ENCODE measurements around the gene LAMA2.

LAMA2 gene

DNA sequence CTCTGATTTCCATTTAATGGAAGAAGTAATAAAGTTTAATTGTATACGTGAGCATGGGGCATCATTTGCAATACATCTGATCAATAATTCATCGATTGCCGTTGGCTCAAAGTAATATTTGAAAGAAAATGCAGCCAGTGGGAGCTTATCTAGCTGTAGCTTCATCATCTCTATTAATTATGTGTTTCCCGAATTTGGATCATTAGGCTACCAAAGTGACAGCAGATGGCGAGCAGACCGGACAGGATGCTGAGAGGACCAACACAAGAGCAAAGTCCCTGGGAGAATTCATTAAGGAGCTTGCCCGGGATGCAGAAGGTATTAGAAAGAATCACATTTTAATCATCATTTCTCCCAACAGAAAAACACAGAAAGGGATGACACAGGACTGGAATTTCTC is 500.0 kb downstream of the LAMA2 start:
- in situ Hi-C loops (cut with MboI; ENCODE audit: low pct_unique_long_range_greater_than_20kb, low sequenced_read_pairs, unreplicated experiment), result no loop called here
- DNase-seq (ENCODE audit: low spot score), result no peak
- no peak for TF ChIP-seq CTCF (IDR thresholded peaks at IDR 0.05; ENCODE audit: extremely low read depth, insufficient read depth, missing control alignments)

GRCh38 chr6:129385117-129385516 is 502.2 kb downstream of the LAMA2 start:
- no peak for DNase-seq (ENCODE audit: low spot score)
- TF ChIP-seq CTCF (IDR thresholded peaks at IDR 0.05; ENCODE audit: extremely low read depth, insufficient read depth, missing control alignments), result no peak
- in situ Hi-C loops (cut with MboI; ENCODE audit: low pct_unique_long_range_greater_than_20kb, low sequenced_read_pairs, unreplicated experiment), result no loop called here

- TF ChIP-seq CTCF (IDR thresholded peaks at IDR 0.05; ENCODE audit: extremely low read depth, insufficient read depth, missing control alignments), result no peak
- in situ Hi-C loops (cut with MboI; ENCODE audit: low pct_unique_long_range_greater_than_20kb, low sequenced_read_pairs, unreplicated experiment), result no loop called here
- DNase-seq (ENCODE audit: low spot score), result no peak
Measured at GRCh38 chr6:129390900-129391299, 508.0 kb downstream of the LAMA2 start.

- DNase-seq (ENCODE audit: low spot score), result no peak
- no peak for TF ChIP-seq CTCF (IDR thresholded peaks at IDR 0.05; ENCODE audit: extremely low read depth, insufficient read depth, missing control alignments)
- in situ Hi-C loops (cut with MboI; ENCODE audit: low pct_unique_long_range_greater_than_20kb, low sequenced_read_pairs, unreplicated experiment), result no loop called here
Measured at GRCh38 chr6:129393654-129394053, 510.7 kb downstream of the LAMA2 start.

- TF ChIP-seq CTCF (IDR thresholded peaks at IDR 0.05; ENCODE audit: extremely low read depth, insufficient read depth, missing control alignments), result no peak
- DNase-seq (ENCODE audit: low spot score), result no peak
- in situ Hi-C loops (cut with MboI; ENCODE audit: low pct_unique_long_range_greater_than_20kb, low sequenced_read_pairs, unreplicated experiment), result no loop called here
Measured at GRCh38 chr6:129398764-129399163, 515.8 kb downstream of the LAMA2 start.

DNA sequence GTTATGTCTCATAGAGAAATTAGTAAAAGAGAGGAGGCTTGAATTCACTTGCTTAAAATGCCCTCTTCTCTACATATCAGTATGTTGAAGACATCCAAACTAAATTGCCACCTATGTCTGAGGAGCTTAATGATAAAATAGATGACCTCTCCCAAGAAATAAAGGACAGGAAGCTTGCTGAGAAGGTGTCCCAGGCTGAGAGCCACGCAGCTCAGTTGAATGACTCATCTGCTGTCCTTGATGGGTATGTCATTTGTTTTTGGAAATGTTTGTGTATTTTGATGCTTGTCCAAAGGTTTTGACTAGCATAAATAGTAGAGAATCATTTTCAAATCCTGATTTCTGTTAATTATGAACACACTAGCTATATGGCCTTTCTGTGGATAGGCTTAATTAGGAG is 519.3 kb downstream of the LAMA2 start:
- in situ Hi-C loops (cut with MboI; ENCODE audit: low pct_unique_long_range_greater_than_20kb, low sequenced_read_pairs, unreplicated experiment), result no loop called here
- no peak for DNase-seq (ENCODE audit: low spot score)
- TF ChIP-seq CTCF (IDR thresholded peaks at IDR 0.05; ENCODE audit: extremely low read depth, insufficient read depth, missing control alignments), result no peak

GRCh38 chr6:129411092-129411491 is 528.2 kb downstream of the LAMA2 start:
- in situ Hi-C loops (cut with MboI; ENCODE audit: low pct_unique_long_range_greater_than_20kb, low sequenced_read_pairs, unreplicated experiment), result no loop called here
- no peak for DNase-seq (ENCODE audit: low spot score)
- TF ChIP-seq CTCF (IDR thresholded peaks at IDR 0.05; ENCODE audit: extremely low read depth, insufficient read depth, missing control alignments), result no peak
